ENCODE measurements around the gene TBX15.

The TBX15 gene

GRCh38 chr1:118878661-118879060 is 109.5 kb downstream of the TBX15 start:
- no peak for DNase-seq

- DNase-seq, result no peak
Observed at GRCh38 chr1:118877668-118878396, 110.3 kb downstream of the TBX15 start.

GRCh38 chr1:118871582-118872171 is 116.5 kb downstream of the TBX15 start:
- no peak for DNase-seq

DNA sequence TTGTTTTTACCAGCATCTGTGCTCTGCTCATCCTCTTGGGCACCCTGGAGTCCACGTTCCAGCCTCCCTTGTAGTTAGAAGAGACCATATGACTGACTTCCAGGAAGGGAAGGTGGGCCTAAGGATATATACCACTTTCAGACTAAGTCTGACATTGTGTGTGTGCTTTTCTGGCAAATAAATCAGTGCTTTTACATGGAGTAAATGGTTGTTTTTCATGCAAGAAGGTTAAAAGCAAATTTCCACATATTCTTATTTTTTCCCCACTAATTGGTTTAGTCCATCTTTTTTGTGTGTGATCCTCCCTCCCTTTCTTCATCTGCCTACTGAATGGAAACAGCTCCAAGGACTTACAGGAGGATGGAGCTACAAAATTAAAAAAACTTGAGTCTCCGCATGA is 119.8 kb downstream of the TBX15 start:
- no peak for DNase-seq

GRCh38 chr1:118866330-118866729 is 121.8 kb downstream of the TBX15 start:
- DNase-seq, result no peak

- DNase-seq, result no peak
Observed at GRCh38 chr1:118863688-118864087, 124.5 kb downstream of the TBX15 start.

DNA sequence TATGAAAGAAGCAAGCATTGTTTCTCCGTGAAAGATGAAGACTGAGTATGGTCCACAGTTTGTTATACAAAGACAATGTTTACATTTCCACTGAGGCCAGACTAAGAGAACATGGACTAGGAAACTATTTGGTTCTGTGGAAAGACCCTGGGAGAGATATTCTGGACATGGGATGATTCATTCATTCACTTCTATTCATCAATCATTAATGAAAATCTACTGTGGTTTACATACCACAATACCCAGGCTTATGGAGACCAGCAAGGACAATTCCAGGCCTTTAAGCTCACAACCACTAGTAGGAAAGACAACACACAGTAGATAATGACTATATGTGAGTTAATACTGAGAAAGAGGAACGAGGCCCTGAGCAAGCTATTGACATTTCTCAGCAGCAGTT is 125.4 kb downstream of the TBX15 start:
- DNase-seq, result no peak

DNA sequence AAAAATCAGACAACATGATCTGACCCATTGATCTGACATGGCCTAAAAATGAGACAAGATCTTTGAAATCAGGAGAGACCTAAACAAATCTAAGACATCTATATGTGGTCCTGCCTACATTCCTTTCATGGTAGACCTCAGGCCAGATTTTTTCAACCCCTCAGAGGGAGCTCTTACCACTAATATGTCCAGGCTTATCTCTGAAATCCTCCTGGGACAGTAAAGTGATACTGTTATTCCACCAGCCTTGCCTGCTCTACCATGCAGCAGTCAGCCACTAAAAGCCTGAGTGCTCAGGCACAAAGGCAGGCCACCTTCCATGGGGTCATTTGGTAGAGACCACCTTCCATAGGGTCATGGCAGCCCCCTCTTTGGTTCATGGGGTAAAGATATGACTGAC is 126.9 kb downstream of the TBX15 start:
- DNase-seq, result no peak

- no peak for DNase-seq
Observed at GRCh38 chr1:118859999-118860398, 128.1 kb downstream of the TBX15 start.

DNA sequence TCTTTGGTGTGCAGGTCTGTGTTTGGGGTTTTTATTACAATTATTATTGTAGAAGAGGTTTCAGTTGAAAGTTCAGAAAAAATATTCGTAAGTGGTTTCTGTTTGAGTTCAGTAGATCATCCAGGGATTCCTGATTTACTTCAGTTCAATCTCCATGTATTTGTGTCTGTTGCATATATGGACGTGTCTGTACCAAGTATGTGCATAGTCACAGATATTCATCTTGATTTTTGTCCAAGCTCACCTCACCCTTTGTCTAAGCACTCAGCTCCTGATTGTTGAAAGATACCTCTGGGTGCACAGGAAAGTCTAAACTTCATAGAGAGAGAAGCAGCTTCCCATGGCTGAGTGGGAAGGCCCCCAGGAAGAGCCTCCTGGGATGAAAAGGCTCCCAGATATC is 141.7 kb downstream of the TBX15 start:
- DNase-seq, result no peak

DNA sequence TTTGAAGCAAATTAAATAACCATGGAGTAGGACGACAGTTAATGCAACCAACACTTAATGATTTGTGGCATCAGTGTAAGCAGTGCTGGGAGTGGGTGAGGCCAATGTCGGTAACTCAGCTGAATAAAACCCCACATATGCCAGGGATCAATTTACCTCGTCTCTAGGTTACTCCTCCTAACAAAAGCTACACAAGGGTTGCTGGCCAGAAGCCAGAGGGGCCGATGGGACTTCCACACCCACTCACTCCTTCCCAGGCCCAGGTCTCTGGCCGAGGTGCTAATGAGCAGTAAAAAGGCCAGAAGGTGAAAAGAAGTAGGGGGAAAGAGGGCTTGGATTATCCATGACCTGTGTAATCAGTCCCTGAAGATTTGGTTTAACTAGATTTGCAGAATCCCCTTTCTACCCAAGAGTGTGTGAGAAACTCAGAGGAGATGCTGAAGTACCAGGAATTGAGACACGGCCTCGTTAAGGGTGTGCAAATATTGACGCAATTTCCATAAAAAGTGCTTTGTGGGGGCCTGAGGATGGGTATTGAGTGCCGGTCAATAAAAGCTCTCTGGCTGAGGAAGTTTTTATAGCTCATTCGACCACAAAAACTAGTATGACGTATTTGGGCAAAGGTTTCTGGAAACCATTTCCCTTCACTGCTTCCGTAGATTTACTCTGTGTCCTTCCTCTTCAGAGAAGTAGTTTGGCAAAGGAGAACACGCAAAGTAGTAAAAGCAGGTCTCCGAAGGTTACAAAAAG is 145.5 kb downstream of the TBX15 start:
- no peak for DNase-seq

- no peak for DNase-seq
Observed at GRCh38 chr1:118841521-118841920, 146.6 kb downstream of the TBX15 start.
